Uterus (tissue), 4 donors: ENCODE data around the gene ALPP. TPM values are rescaled to one million over a fixed set of nuclear protein-coding genes. Genes with fewer than 3 reads are reported as not detected.

Experiments
- DNase-seq, 2 donors: peaks; one replicate each; pipeline ENCODE4 v3.0.0-alpha.2; 2019 to 2020
- H3K27ac ChIP-seq, 2 donors: fragments of 200-600 bp; sonication (generic); 1 replicate in 1 of 2; 2 replicates in 1 of 2; pipeline ENCODE4 v1.5.1; 2016 to 2018
- H3K27me3 ChIP-seq, 2 donors: fragments of 200-600 bp; sonication (generic); one replicate each; pipeline ENCODE4 v1.5.1; 2018 to 2019; ENCODE audit warnings: control low read depth in 1 of 2
- H3K36me3 ChIP-seq, 2 donors: fragments of 200-600 bp; sonication (generic); one replicate each; pipeline ENCODE4 v1.5.1; 2019; ENCODE audit warnings: control low read depth in 1 of 2
- H3K4me1 ChIP-seq, 2 donors: fragments of 200-600 bp; sonication (generic); one replicate each; pipeline ENCODE4 v1.5.1; 2018 to 2019; ENCODE audit warnings: control low read depth in 1 of 2
- H3K4me3 ChIP-seq, 2 donors: fragments of 200-600 bp; sonication (generic); 1 replicate in 1 of 2; 2 replicates in 1 of 2; pipeline ENCODE4 v1.5.1; 2018 to 2019; ENCODE audit warnings: mild to moderate bottlenecking in 1 of 2
- H3K9me3 ChIP-seq, 2 donors: fragments of 200-600 bp; sonication (generic); one replicate each; pipeline ENCODE4 v1.5.1; 2019; ENCODE audit warnings: control low read depth in 1 of 2
- POLR2A ChIP-seq, 2 donors: fragments of 450-650 bp; IDR thresholded peaks; one replicate each; pipeline ENCODE4 v1.6.1; 2016; ENCODE audit warnings: antibody characterized with exemption in 2 of 2, mild to moderate bottlenecking in 1 of 2, moderate library complexity in 1 of 2
- intact Hi-C: fragments of 100-400 bp; cut with DNase I; formaldehyde crosslinking; loops from one replicate; pipeline ENCODE4 v1.15.1; 2023; ENCODE audit warnings: low total_unique reads
- total RNA-seq, 4 donors: library from RNA; depleted of rRNA in 3 of 4; stranded (reverse); fragments of >200 nt in 3 of 4; gene quantifications; one replicate each; pipeline versions ENCODE4 v1.1.0 to v1.2.4, GENCODE V29; 2014 to 2023
- TF ChIP-seq, protein P1 (sequence below), 4 experiments: fragments of 200-600 bp in 2 of 4; fragments of 450-650 bp in 2 of 4; sonication (generic) in 2 of 4; IDR thresholded peaks; one replicate each; pipeline ENCODE4 v1.5.1; 2016 to 2019; ENCODE audit warnings: antibody characterized with exemption in 4 of 4, mild to moderate bottlenecking in 2 of 4, moderate library complexity in 1 of 4
- donor health status: DM: yes; HTN: yes; CAD: no.

ALPP gene
- total RNA-seq, 4 donors from 2014 or later: 0.62 TPM; not detected in 3

GRCh38 chr2:232347369-232347768 lies 31.2 kb upstream of the ALPP start:
- intact Hi-C loops: no loop called here
- Histone ChIP-seq H3K4me1 (no peaks in the 10 kb centered on the region), H3K27ac (no peak overlapping the region), H3K27me3 (peaks cover 3 to 9% of the 10 kb centered on the region in 2 donors), H3K36me3 (no peaks in the 10 kb centered on the region), H3K9me3 (no peaks in the 10 kb centered on the region), H3K4me3 (no peak overlapping the region)
- DNase-seq: no peak
- TF ChIP-seq, protein P1, sequence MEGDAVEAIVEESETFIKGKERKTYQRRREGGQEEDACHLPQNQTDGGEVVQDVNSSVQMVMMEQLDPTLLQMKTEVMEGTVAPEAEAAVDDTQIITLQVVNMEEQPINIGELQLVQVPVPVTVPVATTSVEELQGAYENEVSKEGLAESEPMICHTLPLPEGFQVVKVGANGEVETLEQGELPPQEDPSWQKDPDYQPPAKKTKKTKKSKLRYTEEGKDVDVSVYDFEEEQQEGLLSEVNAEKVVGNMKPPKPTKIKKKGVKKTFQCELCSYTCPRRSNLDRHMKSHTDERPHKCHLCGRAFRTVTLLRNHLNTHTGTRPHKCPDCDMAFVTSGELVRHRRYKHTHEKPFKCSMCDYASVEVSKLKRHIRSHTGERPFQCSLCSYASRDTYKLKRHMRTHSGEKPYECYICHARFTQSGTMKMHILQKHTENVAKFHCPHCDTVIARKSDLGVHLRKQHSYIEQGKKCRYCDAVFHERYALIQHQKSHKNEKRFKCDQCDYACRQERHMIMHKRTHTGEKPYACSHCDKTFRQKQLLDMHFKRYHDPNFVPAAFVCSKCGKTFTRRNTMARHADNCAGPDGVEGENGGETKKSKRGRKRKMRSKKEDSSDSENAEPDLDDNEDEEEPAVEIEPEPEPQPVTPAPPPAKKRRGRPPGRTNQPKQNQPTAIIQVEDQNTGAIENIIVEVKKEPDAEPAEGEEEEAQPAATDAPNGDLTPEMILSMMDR (IDR thresholded peaks at IDR 0.05): no peak
- no peak for TF ChIP-seq POLR2A (IDR thresholded peaks at IDR 0.05)

DNA sequence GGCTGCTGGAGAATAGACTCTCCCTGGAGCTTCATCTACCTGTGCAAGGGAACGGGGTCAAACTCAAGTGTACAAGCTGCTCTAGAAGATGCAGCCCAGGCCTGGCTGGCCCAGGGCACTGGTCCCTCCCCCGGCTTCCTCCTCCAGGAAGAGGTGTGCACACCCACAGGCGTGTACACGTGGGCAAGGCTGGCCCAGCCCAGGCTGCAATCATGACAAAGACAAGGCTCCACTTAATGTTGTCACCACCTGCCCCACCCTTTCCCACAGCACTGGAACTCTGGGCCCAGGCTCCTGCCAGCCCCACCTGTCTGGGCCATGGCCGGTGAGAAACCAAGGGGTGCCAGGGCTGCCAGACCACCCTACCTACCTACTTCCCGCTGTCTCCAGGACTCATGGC lies 29.6 kb upstream of the ALPP start:
- Histone ChIP-seq H3K27me3 (peaks cover 3 to 11% of the 10 kb centered on the region in 2 donors), H3K27ac (no peak overlapping the region), H3K36me3 (no peaks in the 10 kb centered on the region), H3K4me3 (no peak overlapping the region), H3K9me3 (no peaks in the 10 kb centered on the region), H3K4me1 (no peaks in the 10 kb centered on the region)
- DNase-seq: no peak
- TF ChIP-seq, protein P1 (IDR thresholded peaks at IDR 0.05): no peak
- no peak for TF ChIP-seq POLR2A (IDR thresholded peaks at IDR 0.05)
- intact Hi-C loops: no loop called here

DNA sequence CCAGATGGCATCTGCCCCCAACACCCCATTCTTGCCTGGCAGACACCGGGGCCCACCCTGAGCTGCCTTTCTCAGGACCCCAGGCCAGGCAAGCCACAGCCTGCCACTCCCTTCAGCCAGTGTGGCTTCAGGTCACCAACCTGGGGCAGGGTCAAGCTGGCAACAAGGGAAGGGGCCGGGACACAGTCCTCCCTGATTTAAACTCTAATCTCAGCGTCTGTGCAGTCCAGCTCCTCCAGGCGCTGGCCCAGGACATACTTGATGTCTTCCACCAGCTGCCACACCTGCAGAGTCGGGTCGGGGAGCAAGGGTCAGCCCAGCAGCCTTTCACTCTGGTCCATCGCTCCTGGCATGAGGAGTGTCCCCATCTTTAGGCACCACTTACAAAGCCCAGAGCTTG lies 29.0 kb upstream of the ALPP start:
- no peak for TF ChIP-seq POLR2A (IDR thresholded peaks at IDR 0.05)
- TF ChIP-seq, protein P1 (IDR thresholded peaks at IDR 0.05): no peak
- peaks cover 3 to 17% of the 10 kb centered on the region in 2 donors for H3K27me3 ChIP-seq
- H3K27ac ChIP-seq: no peak overlapping the region
- DNase-seq: no peak
- H3K4me3 ChIP-seq: no peak overlapping the region
- H3K4me1 ChIP-seq: no peaks in the 10 kb centered on the region
- intact Hi-C loops: no loop called here
- H3K9me3 ChIP-seq: no peaks in the 10 kb centered on the region
- no peaks in the 10 kb centered on the region for H3K36me3 ChIP-seq

- TF ChIP-seq, protein P1 (IDR thresholded peaks at IDR 0.05): no peak
- no peak for TF ChIP-seq POLR2A (IDR thresholded peaks at IDR 0.05)
- peaks cover 3 to 18% of the 10 kb centered on the region in 2 donors for H3K27me3 ChIP-seq
- H3K4me1 ChIP-seq: no peaks in the 10 kb centered on the region
- no peak overlapping the region for H3K4me3 ChIP-seq
- no peak for DNase-seq
- no peaks in the 10 kb centered on the region for H3K9me3 ChIP-seq
- H3K36me3 ChIP-seq: no peaks in the 10 kb centered on the region
- intact Hi-C loops: no loop called here
- H3K27ac ChIP-seq: no peak overlapping the region
Measured at GRCh38 chr2:232349946-232350635, 28.5 kb upstream of the ALPP start.

GRCh38 chr2:232350804-232351685 lies 27.5 kb upstream of the ALPP start:
- peaks cover 3 to 18% of the 10 kb centered on the region in 2 donors for H3K27me3 ChIP-seq
- no peaks in the 10 kb centered on the region for H3K36me3 ChIP-seq
- no peaks in the 10 kb centered on the region for H3K9me3 ChIP-seq
- no peak overlapping the region for H3K27ac ChIP-seq
- TF ChIP-seq, protein P1 (IDR thresholded peaks at IDR 0.05): no peak
- TF ChIP-seq POLR2A (IDR thresholded peaks at IDR 0.05): no peak
- no peak overlapping the region for H3K4me3 ChIP-seq
- DNase-seq: no peak
- intact Hi-C loops: no loop called here
- no peaks in the 10 kb centered on the region for H3K4me1 ChIP-seq
